GM10266 (cell line): ENCODE results near the gene UNC93A.

ENCODE experiments used
- DNase-seq: peaks from one replicate; pipeline ENCODE4 v3.0.0; 2012; ENCODE audit errors: extremely low spot score
- CTCF ChIP-seq: IDR thresholded peaks from 2 replicates; pipeline ENCODE4 v1.5.1; 2012; ENCODE audit warnings: mild to moderate bottlenecking, low read depth; ENCODE audit not compliant: control insufficient read depth, insufficient read depth; ENCODE audit errors: missing control alignments

UNC93A gene

GRCh38 chr6:167294651-167295494 is 3.8 kb downstream of the UNC93A start:
- DNase-seq = no peak
- no peak for TF ChIP-seq CTCF

GRCh38 chr6:167295495-167296292 is 4.6 kb downstream of the UNC93A start:
- DNase-seq = no peak
- TF ChIP-seq CTCF = no peak

- TF ChIP-seq CTCF = no peak
- DNase-seq = no peak
Observed at GRCh38 chr6:167296293-167296690, 5.2 kb downstream of the UNC93A start.

- TF ChIP-seq CTCF = no peak
- DNase-seq = no peak
Observed at GRCh38 chr6:167296902-167297301, 5.8 kb downstream of the UNC93A start.

GRCh38 chr6:167298127-167298526 is 7.0 kb downstream of the UNC93A start:
- no peak for TF ChIP-seq CTCF
- no peak for DNase-seq

- DNase-seq = no peak
- TF ChIP-seq CTCF = no peak
Observed at GRCh38 chr6:167299641-167300308, 8.7 kb downstream of the UNC93A start.
